ENCODE data around the gene TMEM87B.
"Not testable (repeated sequence)": the region's sequence is repeated elsewhere in the genome, so short reads cannot be mapped to it uniquely, and the experiment has no call there.

Gene TMEM87B

GRCh38 chr2:112032689-112033465 lies 22.2 kb upstream of the TMEM87B start:
- no peak for DNase-seq (ENCODE audit: low read depth in 1 of 2, low spot score in 1 of 2)

- DNase-seq (ENCODE audit: low read depth in 1 of 2, low spot score in 1 of 2), result no peak
These were observed 21.5 kb upstream of the TMEM87B start for GRCh38 chr2:112033600-112033999.

GRCh38 chr2:112034924-112035323 lies 20.1 kb upstream of the TMEM87B start:
- DNase-seq (ENCODE audit: low read depth in 1 of 2, low spot score in 1 of 2), result no peak

- no peak for DNase-seq (ENCODE audit: low read depth in 1 of 2, low spot score in 1 of 2)
These were observed 19.3 kb upstream of the TMEM87B start for GRCh38 chr2:112035786-112036185.

- DNase-seq (ENCODE audit: low read depth in 1 of 2, low spot score in 1 of 2), result not testable (repeated sequence)
These were observed 15.5 kb upstream of the TMEM87B start for GRCh38 chr2:112039556-112039955.

- DNase-seq (ENCODE audit: low read depth in 1 of 2, low spot score in 1 of 2), result not testable (repeated sequence)
These were observed 15.0 kb upstream of the TMEM87B start for GRCh38 chr2:112040066-112040465.

- not testable (repeated sequence) for DNase-seq (ENCODE audit: low read depth in 1 of 2, low spot score in 1 of 2)
These were observed 13.6 kb upstream of the TMEM87B start for GRCh38 chr2:112041460-112041859.

- no peak for DNase-seq (ENCODE audit: low read depth in 1 of 2, low spot score in 1 of 2)
These were observed 9.5 kb upstream of the TMEM87B start for GRCh38 chr2:112045446-112046014.

- DNase-seq (ENCODE audit: low read depth in 1 of 2, low spot score in 1 of 2), result no peak
These were observed 8.8 kb upstream of the TMEM87B start for GRCh38 chr2:112046231-112046630.

GRCh38 chr2:112047537-112048235 lies 7.4 kb upstream of the TMEM87B start:
- no peak for DNase-seq (ENCODE audit: low read depth in 1 of 2, low spot score in 1 of 2)

GRCh38 chr2:112048236-112048592 lies 6.9 kb upstream of the TMEM87B start:
- no peak for DNase-seq (ENCODE audit: low read depth in 1 of 2, low spot score in 1 of 2)

GRCh38 chr2:112048887-112049286 lies 6.2 kb upstream of the TMEM87B start:
- peak in 1 of 2 donors; percentile 27 for DNase-seq (ENCODE audit: low read depth in 1 of 2, low spot score in 1 of 2)

GRCh38 chr2:112050316-112050715 lies 4.8 kb upstream of the TMEM87B start:
- no peak for DNase-seq (ENCODE audit: low read depth in 1 of 2, low spot score in 1 of 2)

- peak; percentile 94 to 97 for DNase-seq (ENCODE audit: low read depth in 1 of 2, low spot score in 1 of 2)
These were observed 887 bp upstream of the TMEM87B start for GRCh38 chr2:112053917-112054846.

GRCh38 chr2:112055730-112056625 lies 909 bp downstream of the TMEM87B start:
- peak in 1 of 2 donors; percentile 22 for DNase-seq (ENCODE audit: low read depth in 1 of 2, low spot score in 1 of 2)

- DNase-seq (ENCODE audit: low read depth in 1 of 2, low spot score in 1 of 2), result no peak
These were observed 1.5 kb downstream of the TMEM87B start for GRCh38 chr2:112056626-112056987.

- no peak for DNase-seq (ENCODE audit: low read depth in 1 of 2, low spot score in 1 of 2)
These were observed 4.6 kb downstream of the TMEM87B start for GRCh38 chr2:112059671-112060070.

- no peak for DNase-seq (ENCODE audit: low read depth in 1 of 2, low spot score in 1 of 2)
These were observed 6.2 kb downstream of the TMEM87B start for GRCh38 chr2:112061299-112061698.

GRCh38 chr2:112061840-112062239 lies 6.8 kb downstream of the TMEM87B start:
- no peak for DNase-seq (ENCODE audit: low read depth in 1 of 2, low spot score in 1 of 2)

GRCh38 chr2:112062894-112063293 lies 7.8 kb downstream of the TMEM87B start:
- DNase-seq (ENCODE audit: low read depth in 1 of 2, low spot score in 1 of 2), result peak in 1 of 2 donors; percentile 5

Data from activated CD4-positive, alpha-beta T cell treated with anti-CD3 and anti-CD28 coated beads, Interleukin-2, amount 50 U/mL, for 24 hours (primary cell).